C4-2B (cell line): Measurements from ENCODE around the gene TOP3B.

Experiments used
- ZFX ChIP-seq: fragments of 450-650 bp; IDR thresholded peaks from 2 replicates; pipeline ENCODE4 v1.6.1; 2017
- TF ChIP-seq, protein P1 (sequence below): fragments of 450-650 bp; conservative IDR thresholded peaks from 2 replicates; pipeline ENCODE4 v1.5.1; 2017; ENCODE audit warnings: mild to moderate bottlenecking

DNA sequence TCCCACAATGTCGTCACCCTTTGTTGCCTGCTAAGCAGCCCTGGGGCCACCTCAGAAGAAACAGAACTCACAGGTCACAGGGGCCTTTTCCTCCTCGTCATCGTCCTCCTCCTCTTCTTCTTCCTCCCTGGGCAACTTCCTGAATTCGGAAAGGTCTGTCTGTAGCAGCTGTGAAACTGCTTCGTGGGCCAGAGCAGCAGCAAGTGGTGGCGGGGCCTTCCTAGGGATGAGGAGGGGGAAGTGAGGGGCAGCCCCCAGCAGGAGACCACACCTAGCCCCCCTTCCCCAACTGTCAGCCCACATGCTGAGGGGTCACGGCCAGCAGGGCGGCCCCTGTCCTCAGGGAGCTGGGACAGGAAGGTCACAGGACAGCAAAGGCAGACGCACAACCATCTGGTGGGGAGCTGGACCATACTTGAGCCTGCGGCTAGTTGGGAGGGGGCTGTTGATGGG lies 43.1 kb downstream of the TOP3B start:
- TF ChIP-seq, protein P1, sequence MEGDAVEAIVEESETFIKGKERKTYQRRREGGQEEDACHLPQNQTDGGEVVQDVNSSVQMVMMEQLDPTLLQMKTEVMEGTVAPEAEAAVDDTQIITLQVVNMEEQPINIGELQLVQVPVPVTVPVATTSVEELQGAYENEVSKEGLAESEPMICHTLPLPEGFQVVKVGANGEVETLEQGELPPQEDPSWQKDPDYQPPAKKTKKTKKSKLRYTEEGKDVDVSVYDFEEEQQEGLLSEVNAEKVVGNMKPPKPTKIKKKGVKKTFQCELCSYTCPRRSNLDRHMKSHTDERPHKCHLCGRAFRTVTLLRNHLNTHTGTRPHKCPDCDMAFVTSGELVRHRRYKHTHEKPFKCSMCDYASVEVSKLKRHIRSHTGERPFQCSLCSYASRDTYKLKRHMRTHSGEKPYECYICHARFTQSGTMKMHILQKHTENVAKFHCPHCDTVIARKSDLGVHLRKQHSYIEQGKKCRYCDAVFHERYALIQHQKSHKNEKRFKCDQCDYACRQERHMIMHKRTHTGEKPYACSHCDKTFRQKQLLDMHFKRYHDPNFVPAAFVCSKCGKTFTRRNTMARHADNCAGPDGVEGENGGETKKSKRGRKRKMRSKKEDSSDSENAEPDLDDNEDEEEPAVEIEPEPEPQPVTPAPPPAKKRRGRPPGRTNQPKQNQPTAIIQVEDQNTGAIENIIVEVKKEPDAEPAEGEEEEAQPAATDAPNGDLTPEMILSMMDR, result no peak
- TF ChIP-seq ZFX, result no peak
